ENCODE results near the gene AKR1C1. TPM values are rescaled to one million over a fixed set of nuclear protein-coding genes. Genes with fewer than 3 reads are reported as not detected.
"Not testable (repeated sequence)": the region's sequence is repeated elsewhere in the genome, so short reads cannot be mapped to it uniquely, and the experiment has no call there.

AKR1C1 gene
- total RNA-seq, 1 donor from 2014 or later = 1.3 TPM

DNA sequence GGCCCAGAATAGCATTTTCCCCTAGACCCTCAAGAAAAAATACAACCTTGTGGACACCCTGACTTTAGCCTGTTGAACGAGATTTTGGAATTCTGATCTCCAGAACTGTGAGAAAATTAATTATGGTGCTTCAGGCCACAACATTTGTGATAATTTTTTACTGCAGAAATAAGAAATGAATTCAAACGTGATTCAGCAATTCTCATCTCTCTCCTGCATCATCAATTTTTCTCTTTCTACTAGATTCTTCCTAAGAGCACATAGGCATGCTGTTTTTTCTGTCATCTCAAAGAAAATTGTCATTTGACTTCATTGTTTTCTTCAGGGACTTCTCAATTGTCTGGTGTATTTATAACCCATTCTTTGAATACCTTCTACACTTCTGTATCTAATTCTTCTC lies 49.4 kb downstream of the AKR1C1 start:
- peaks cover 15% of the 10 kb centered on the region for H3K27me3 Mint-ChIP-seq (ENCODE audit: low read depth)
- no peaks in the 10 kb centered on the region for H3K36me3 Mint-ChIP-seq (ENCODE audit: low read depth)
- TF ChIP-seq CTCF (IDR thresholded peaks at IDR 0.05) = no peak
- no peak overlapping the region for H3K4me3 Mint-ChIP-seq (ENCODE audit: unreplicated experiment)
- H3K9me3 Mint-ChIP-seq (ENCODE audit: low read depth) = no peaks in the 10 kb centered on the region
- no peak overlapping the region for H3K27ac Mint-ChIP-seq (ENCODE audit: unreplicated experiment)
- no peak for DNase-seq (ENCODE audit: low spot score)
- H3K4me1 Mint-ChIP-seq (ENCODE audit: low read depth) = no peaks in the 10 kb centered on the region

DNA sequence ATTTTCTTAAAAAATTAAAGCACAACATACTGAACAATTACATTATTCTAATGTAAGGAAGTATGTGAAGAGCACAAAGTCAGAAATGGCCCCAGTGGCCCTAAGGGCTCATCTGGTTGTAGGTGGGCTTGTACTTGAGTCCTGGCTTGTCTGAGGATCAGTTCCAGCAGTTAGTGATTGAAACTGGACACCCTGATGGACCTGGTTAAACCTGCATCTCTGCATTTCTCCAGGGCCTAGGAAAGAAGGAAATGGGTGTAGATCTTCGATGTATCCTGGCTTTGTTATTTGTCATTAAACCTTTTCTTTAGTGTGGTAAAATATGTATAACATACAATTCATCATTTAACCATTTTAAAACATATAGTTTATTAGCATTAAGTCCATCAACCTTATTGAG lies 50.2 kb downstream of the AKR1C1 start:
- H3K27ac Mint-ChIP-seq (ENCODE audit: unreplicated experiment) = no peak overlapping the region
- H3K4me1 Mint-ChIP-seq (ENCODE audit: low read depth) = peaks cover 4% of the 10 kb centered on the region
- no peak for TF ChIP-seq CTCF (IDR thresholded peaks at IDR 0.05)
- H3K36me3 Mint-ChIP-seq (ENCODE audit: low read depth) = no peaks in the 10 kb centered on the region
- no peak overlapping the region for H3K4me3 Mint-ChIP-seq (ENCODE audit: unreplicated experiment)
- peaks cover 14% of the 10 kb centered on the region for H3K27me3 Mint-ChIP-seq (ENCODE audit: low read depth)
- no peak for DNase-seq (ENCODE audit: low spot score)
- H3K9me3 Mint-ChIP-seq (ENCODE audit: low read depth) = no peaks in the 10 kb centered on the region

DNA sequence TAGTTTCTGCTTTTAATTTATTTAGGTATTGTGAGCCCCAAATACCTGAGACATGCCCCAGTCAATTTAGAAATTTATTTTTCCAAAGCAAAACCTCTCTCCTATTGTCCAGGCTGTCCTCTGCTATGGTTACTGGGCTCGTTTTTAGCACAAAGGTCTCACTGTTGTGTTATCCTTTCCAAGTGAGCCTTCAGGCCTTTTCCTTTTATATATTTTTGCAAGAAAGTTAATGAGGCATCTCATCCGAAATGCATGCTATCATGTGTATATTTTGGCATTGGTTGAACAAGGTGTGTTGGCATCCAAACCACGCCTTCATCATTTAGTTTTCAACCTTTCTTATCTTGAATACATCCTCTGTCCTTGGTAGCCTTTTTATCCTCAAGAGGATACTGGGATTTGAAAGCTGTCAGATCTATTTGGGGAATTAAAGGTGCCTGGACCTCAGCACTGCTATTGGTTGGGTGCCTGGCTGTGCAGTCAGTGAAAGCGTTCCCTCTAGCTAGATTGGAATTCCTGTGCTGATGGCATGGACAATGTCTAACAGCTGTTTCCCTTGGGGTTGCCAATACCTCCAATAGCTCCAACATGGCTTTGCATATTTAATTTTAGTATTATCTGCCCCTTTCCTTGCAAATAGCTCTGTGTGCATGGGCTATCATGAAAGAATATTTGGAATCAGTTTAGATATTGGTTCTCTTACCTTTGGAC lies 51.1 kb downstream of the AKR1C1 start:
- not testable (repeated sequence) for H3K27ac Mint-ChIP-seq (ENCODE audit: unreplicated experiment); H3K9me3 Mint-ChIP-seq (ENCODE audit: low read depth); H3K4me3 Mint-ChIP-seq (ENCODE audit: unreplicated experiment); H3K36me3 Mint-ChIP-seq (ENCODE audit: low read depth); H3K4me1 Mint-ChIP-seq (ENCODE audit: low read depth); DNase-seq (ENCODE audit: low spot score)
- peaks cover 13% of the 10 kb centered on the region for H3K27me3 Mint-ChIP-seq (ENCODE audit: low read depth)

DNA sequence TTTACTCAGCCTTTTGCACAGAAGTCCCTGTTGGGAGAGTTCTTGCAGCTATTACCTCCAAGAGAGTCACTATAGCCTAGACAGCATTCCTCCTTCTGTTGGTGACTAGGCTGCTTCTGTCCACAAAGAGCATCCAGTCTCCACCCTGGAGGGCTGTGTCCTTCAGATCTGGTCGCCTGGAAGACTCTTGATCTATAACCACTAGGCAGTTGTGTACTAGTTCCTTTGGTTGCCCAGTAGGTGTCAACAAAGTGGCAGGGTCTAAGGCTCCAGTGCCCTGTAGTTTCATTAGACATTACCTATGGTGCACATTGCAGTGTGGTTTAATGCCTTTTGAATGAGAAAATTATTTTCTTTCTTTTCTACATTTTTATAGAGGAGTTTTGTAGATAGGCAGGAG lies 51.7 kb downstream of the AKR1C1 start:
- TF ChIP-seq CTCF (IDR thresholded peaks at IDR 0.05) = peak; percentile 24
- Mint-ChIP-seq H3K36me3 (ENCODE audit: low read depth) (no peaks in the 10 kb centered on the region), H3K27me3 (ENCODE audit: low read depth) (peaks cover 13% of the 10 kb centered on the region), H3K9me3 (ENCODE audit: low read depth) (no peaks in the 10 kb centered on the region), H3K4me1 (ENCODE audit: low read depth) (peaks cover 12% of the 10 kb centered on the region), H3K27ac (ENCODE audit: unreplicated experiment) (no peak overlapping the region), H3K4me3 (ENCODE audit: unreplicated experiment) (no peak overlapping the region)
- DNase-seq (ENCODE audit: low spot score) = no peak

DNA sequence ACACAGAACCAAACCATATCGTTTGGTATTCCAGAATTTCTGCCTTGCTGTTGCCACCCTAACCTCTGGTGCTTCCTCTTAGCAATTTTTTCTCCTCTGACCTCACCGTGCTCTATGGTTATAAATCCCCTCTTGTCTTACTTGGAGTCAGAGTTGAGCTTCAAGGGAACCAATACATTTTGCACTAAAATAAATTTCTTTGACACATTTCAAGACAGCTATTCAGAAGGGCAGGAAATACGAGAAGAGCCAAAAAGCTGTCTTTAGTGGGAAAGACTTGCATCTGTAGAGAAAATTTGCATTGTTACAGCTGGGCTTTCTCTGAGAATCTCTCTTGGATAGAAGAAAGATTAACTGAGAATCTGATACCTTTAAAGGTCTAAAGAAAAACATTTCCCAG lies 54.9 kb downstream of the AKR1C1 start:
- Mint-ChIP-seq H3K27me3 (ENCODE audit: low read depth) (no peaks in the 10 kb centered on the region), H3K27ac (ENCODE audit: unreplicated experiment) (no peak overlapping the region), H3K4me3 (ENCODE audit: unreplicated experiment) (no peak overlapping the region), H3K36me3 (ENCODE audit: low read depth) (no peaks in the 10 kb centered on the region), H3K9me3 (ENCODE audit: low read depth) (no peaks in the 10 kb centered on the region), H3K4me1 (ENCODE audit: low read depth) (peaks cover 13% of the 10 kb centered on the region)
- DNase-seq (ENCODE audit: low spot score) = no peak
- no peak for TF ChIP-seq CTCF (IDR thresholded peaks at IDR 0.05)

DNA sequence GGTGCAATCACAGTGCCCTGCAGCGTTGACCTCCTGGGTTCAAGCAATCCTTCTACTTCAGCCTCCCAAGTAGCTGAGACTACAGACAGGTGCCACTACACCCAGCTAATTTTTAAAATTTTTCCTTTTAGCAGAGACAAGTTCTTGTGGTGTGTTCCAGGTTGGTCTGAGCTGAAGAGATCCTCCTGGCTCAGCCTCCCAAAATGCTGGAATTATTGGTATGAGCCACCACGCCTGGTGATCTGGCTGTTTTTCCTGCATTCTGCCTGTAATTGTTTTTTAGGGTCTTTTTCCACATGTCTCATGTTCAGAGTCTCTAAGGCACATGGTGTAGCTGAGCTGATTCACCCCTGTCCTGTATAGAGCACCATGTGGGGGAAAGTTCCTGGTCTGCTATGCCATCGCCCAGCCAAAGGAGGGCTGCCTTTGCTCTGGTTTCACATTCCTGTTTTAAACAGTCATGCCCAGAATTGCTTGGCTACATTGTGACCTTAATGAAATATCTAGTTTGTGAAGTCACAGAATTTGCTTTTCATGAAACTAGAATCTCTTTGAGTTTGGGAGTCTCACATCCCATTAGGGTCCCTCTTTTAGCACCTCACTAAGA lies 55.6 kb downstream of the AKR1C1 start:
- not testable (repeated sequence) for H3K36me3 Mint-ChIP-seq (ENCODE audit: low read depth); H3K9me3 Mint-ChIP-seq (ENCODE audit: low read depth); H3K4me3 Mint-ChIP-seq (ENCODE audit: unreplicated experiment); DNase-seq (ENCODE audit: low spot score); H3K27me3 Mint-ChIP-seq (ENCODE audit: low read depth)
- peak overlapping the region; percentile 36 for H3K27ac Mint-ChIP-seq (ENCODE audit: unreplicated experiment)
- peak; percentile 56 for TF ChIP-seq CTCF (IDR thresholded peaks at IDR 0.05)
- H3K4me1 Mint-ChIP-seq (ENCODE audit: low read depth) = peaks cover 13% of the 10 kb centered on the region

DNA sequence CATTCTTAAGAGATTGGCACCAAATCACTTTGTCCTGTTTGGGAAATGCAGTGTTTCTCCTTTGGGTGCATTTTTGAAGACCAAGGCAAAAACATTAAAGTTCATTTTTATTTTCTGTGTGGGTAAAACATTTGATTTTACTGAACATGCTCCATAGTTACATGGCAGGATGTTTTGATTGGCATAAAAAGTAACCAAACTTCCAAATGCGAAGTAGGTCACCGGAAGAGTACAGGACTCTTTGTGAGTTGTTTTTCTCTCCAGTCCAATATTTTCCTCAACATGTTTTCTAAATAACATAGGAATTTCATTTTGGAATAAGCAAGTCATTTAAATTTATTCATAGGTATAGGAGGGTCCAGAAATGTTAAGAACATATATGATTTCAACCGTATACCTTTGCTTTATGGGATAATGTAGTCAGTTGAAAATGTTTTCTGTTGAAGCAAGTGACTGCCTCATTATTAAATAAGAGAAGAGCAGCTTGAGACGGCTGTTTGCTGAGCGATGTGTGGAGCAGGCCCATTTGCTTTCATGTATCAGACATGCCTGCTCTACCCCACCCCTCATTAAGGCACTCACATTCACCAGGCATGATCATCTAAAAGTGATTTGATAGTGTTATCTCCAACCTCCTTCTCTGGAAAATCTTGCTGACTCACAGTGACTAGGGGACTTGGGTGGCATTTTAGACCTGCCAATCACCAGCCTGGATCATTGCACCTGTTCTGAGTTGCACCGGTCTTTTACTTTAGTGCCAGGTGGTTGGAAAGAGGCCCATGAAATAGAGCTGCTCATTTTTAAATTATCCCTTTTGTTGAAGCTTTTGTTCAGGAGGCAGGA lies 56.8 kb downstream of the AKR1C1 start:
- H3K36me3 Mint-ChIP-seq (ENCODE audit: low read depth); H3K9me3 Mint-ChIP-seq (ENCODE audit: low read depth); H3K27ac Mint-ChIP-seq (ENCODE audit: unreplicated experiment); H3K4me3 Mint-ChIP-seq (ENCODE audit: unreplicated experiment); H3K27me3 Mint-ChIP-seq (ENCODE audit: low read depth); DNase-seq (ENCODE audit: low spot score): not testable (repeated sequence)
- peaks cover 13% of the 10 kb centered on the region for H3K4me1 Mint-ChIP-seq (ENCODE audit: low read depth)

Data from chondrocyte (in vitro differentiated cells).